IPS-20b (cell line): Measurements from ENCODE around the gene PRKCD.

Experiments
- H3K27ac ChIP-seq: one replicate; pipeline ENCODE4 v1.5.1; 2013; ENCODE audit warnings: low read length
- H3K27me3 ChIP-seq: 2 replicates; pipeline ENCODE4 v1.6.1; 2013; ENCODE audit warnings: mild to moderate bottlenecking, low read length, inconsistent platforms; ENCODE audit not compliant: insufficient read depth
- H3K36me3 ChIP-seq: 2 replicates; pipeline ENCODE4 v1.6.1; 2013; ENCODE audit warnings: low read depth, mild to moderate bottlenecking, inconsistent platforms, low read length, moderate library complexity; ENCODE audit not compliant: insufficient read depth
- H3K4me1 ChIP-seq: 2 replicates; pipeline ENCODE4 v1.6.1; 2013; ENCODE audit warnings: mild to moderate bottlenecking, control low read depth, inconsistent platforms, low read length, moderate library complexity; ENCODE audit not compliant: insufficient read depth
- H3K4me3 ChIP-seq: 2 replicates; pipeline ENCODE4 v1.5.1; 2013; ENCODE audit warnings: mild to moderate bottlenecking, low read length, inconsistent platforms
- H3K9ac ChIP-seq: 2 replicates; pipeline ENCODE4 v1.6.1; 2013; ENCODE audit warnings: low read depth, mild to moderate bottlenecking, inconsistent platforms, low read length, moderate library complexity
- H3K9me3 ChIP-seq: 2 replicates; pipeline ENCODE4 v1.6.1; 2013; ENCODE audit warnings: mild to moderate bottlenecking, low read depth, low read length, inconsistent platforms; ENCODE audit not compliant: insufficient read depth

PRKCD gene

DNA sequence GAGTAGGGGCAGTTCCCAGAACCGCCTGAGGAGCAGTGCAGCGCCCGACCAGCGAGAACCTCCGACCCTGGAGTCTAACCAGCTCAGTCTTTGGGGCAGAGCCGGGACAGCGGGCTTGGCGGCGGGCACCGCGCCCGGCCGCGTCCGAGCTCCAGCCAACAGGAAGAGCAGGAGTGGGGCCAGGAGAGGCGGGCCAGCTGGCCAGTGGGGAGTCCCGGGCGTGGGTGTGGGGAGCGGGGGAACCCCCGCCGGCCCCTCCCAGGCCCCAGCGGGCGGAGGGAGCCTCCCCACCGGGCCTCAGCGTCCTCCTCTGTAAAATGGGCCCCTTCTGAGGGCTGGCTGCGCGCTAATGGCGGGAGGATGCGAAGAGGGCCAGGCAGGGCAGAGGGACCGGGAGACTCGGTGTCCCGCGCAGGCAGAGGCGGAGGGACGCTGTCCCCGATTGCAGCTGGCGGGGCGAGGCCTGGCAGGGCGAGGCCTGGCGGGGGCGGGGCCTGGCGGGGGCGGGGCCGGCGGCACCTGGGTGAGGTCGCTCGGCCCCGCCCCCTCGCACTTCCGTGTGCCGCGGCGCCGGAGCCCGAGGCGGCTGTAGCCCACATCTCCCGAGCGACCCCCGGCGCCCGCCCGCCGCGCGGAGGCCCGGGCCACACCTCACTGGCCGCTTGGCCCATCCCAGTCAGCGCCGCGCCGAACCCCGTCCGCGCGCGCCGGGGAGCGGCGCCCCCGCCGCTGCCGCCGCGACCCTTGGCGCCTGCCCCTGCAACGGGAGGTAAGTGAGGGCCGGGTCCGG lies at the start of gene PRKCD:
TSS of gene PRKCD (plus strand) at position 550 of the 790 bp plus-strand sequence. CDS start 17,214 bp downstream, outside the sequence.
- Histone ChIP-seq H3K27me3 (peaks cover 39% of the 10 kb centered on the region), H3K36me3 (no peaks in the 10 kb centered on the region), H3K27ac (no peak within 1 kb of the TSS), H3K9ac (peak within 1 kb of the TSS; percentile 71; the same call in 1 of the 2 replicates), H3K4me1 (peaks cover 14% of the 10 kb centered on the region; the same call in 1 of the 2 replicates), H3K9me3 (no peaks in the 10 kb centered on the region), H3K4me3 (peak within 1 kb of the TSS; percentile 76)

DNA sequence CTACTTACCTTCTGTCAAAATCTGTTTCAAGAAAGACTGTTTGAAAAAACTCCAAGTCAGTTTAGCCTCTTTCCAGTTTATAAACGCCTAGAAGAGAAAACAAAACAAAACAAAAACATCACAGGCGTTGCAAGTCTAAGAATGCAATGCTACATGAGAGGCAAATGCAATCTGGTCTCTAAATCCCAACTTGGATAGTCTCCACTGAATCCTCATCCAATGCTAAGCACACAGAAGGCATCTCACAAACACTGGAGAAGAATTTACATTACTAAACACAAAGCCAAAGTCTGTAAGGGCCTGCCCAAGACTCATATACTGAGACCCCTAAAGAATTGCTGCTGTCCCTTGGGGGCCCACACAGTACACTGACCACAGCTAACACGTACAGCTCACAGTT lies 49.2 kb upstream of the PRKCD start:
- Histone ChIP-seq H3K4me1 (no peaks in the 10 kb centered on the region), H3K9ac (no peak overlapping the region), H3K36me3 (peaks cover 27% of the 10 kb centered on the region)

DNA sequence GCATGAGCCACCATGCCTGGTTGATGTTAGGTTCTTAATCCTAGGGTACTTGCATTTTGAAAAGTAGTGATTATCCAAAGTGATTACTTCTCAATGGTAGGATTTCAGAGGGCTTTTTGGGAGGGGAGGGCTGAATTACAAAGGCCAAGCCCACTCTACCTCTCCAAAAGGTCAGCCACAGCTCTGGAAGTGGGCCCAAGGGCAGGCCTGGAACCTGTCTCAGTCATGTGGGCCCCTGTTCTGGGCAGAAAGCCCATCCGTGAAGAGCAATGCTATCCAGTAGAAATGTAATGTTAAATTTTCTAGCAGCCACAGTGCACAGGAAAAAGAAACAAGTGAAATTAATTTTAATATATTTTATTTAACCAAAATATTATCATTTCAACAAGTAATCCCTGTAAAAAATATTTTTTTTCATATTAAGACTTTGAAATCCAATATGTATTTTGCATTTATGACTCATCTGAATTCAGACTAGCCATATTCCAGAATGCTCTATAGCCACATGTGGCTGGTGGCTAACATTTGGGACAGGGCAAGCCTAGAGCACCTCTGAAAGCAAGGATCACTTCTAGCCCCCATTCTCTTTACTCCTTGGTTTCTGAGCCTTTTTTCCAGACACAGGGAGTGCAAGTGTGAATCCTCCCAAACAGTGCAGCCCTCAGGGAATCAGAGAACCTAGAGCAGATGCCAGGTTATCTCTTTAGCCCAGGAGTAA lies 47.6 kb upstream of the PRKCD start:
- H3K27me3 ChIP-seq, result no peaks in the 10 kb centered on the region
- no peak overlapping the region for H3K27ac ChIP-seq
- H3K4me1 ChIP-seq, result no peaks in the 10 kb centered on the region
- H3K4me3 ChIP-seq, result no peak overlapping the region
- no peak overlapping the region for H3K9ac ChIP-seq
- H3K36me3 ChIP-seq, result peaks cover 42% of the 10 kb centered on the region
- no peaks in the 10 kb centered on the region for H3K9me3 ChIP-seq

More for the DNA sequence above, 49.2 kb upstream of the PRKCD start:
- no peak overlapping the region for H3K4me3 ChIP-seq
- no peak overlapping the region for H3K27ac ChIP-seq
- H3K9me3 ChIP-seq, result no peaks in the 10 kb centered on the region
- H3K27me3 ChIP-seq, result no peaks in the 10 kb centered on the region

DNA sequence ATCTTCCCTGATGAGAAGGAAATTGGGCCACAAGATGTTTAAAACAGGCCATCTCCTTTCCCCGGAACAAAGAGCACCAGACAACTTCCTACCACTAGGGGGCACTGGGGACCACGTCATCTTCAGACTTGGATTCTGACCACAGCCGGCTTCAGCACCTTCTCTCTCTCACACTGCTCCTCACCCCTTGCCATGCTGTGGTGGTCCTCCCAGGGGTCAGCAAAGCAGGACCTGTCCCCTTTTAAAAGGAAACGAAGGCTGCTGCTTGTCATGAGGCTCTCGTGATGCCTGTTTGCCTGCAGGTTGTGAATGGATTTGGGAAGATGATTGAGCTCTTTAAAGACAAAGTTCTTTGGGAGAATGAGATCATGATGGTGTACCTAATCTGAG lies 47.0 kb upstream of the PRKCD start:
- Histone ChIP-seq H3K27ac (no peak overlapping the region), H3K36me3 (peaks cover 47% of the 10 kb centered on the region), H3K9ac (no peak overlapping the region)

DNA sequence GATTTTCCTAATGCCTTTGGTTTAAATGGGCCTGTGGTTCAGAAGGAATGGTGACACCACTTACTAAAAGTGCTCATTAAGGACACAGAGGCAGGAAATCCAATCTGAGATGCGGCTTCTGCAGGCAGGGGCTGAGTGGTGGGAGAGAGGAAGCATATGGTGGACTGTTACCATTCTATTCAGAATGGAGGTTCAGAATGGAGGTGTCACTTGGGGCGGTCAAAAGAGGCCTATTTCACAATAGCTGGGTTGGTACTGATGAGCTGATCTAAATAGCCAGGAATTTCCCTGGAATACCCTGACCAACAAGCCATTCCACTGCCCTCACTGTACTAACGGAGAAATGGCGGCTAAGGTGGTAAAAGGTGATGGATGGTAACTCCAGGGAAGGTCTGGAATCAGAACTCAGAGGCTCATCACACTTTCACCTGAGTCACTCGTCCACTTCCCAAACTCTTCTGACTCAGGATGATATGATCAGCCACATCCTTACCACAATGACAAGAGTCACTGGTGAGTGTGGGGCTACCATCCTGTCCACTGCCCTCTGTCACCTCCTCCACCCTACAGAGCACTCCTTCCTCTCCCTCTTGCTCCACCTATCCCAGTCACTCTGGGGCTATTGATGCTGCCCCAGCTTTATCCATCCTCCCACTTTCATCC lies 46.5 kb upstream of the PRKCD start:
- H3K36me3 ChIP-seq, result peaks cover 47% of the 10 kb centered on the region
- H3K27me3 ChIP-seq, result no peaks in the 10 kb centered on the region
- H3K9ac ChIP-seq, result no peak overlapping the region
- no peak overlapping the region for H3K4me3 ChIP-seq
- H3K9me3 ChIP-seq, result no peaks in the 10 kb centered on the region
- no peaks in the 10 kb centered on the region for H3K4me1 ChIP-seq
- H3K27ac ChIP-seq, result no peak overlapping the region

More for the DNA sequence above, 47.0 kb upstream of the PRKCD start:
- Histone ChIP-seq H3K27me3 (no peaks in the 10 kb centered on the region), H3K4me1 (no peaks in the 10 kb centered on the region), H3K9me3 (no peaks in the 10 kb centered on the region), H3K4me3 (no peak overlapping the region)

DNA sequence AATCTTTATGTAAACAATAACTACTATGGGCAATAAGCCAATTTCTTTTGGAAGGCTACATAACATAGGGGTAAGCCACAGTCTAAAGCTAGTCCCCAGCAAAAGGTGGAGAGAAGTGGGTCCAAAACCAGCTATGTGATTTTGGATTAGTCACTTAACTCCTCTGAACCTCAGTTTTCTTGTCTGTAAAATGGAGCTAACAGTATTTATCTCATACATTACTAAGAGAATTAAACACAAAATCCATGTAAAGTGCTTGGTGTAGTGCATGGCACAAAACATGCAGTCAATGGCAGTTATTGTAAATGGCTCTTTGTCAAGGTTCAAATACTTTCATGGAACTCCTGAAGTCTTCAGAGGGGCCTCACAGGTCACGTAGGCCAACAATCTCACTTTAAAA lies 44.1 kb upstream of the PRKCD start:
- H3K27me3 ChIP-seq, result no peaks in the 10 kb centered on the region
- H3K4me3 ChIP-seq, result no peak overlapping the region
- peaks cover 59% of the 10 kb centered on the region for H3K36me3 ChIP-seq
- no peak overlapping the region for H3K9ac ChIP-seq
- no peak overlapping the region for H3K27ac ChIP-seq
- no peaks in the 10 kb centered on the region for H3K4me1 ChIP-seq
- no peaks in the 10 kb centered on the region for H3K9me3 ChIP-seq

DNA sequence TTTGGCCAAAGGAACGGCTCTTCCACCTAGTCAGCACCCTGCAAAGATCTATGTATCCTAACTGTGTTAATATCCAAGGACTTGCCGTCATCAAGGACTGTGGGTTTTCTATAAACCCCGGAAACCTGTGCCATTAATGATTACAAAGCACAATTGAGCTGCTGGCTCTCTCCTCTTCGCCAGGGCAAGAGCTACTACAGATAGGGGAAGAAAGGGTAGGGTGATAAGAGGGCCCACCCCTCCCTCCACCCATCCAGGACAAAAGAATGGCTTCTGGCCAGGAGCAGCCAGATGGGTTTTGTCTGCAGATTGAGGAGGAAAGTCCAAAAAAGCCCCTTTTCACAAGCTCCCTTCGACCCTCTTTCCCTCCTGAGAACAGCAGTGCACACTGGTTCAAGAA lies 40.7 kb upstream of the PRKCD start:
- H3K4me1 ChIP-seq, result no peaks in the 10 kb centered on the region
- H3K9ac ChIP-seq, result no peak overlapping the region
- no peaks in the 10 kb centered on the region for H3K9me3 ChIP-seq
- H3K4me3 ChIP-seq, result no peak overlapping the region
- peaks cover 89% of the 10 kb centered on the region for H3K36me3 ChIP-seq
- no peaks in the 10 kb centered on the region for H3K27me3 ChIP-seq
- no peak overlapping the region for H3K27ac ChIP-seq

DNA sequence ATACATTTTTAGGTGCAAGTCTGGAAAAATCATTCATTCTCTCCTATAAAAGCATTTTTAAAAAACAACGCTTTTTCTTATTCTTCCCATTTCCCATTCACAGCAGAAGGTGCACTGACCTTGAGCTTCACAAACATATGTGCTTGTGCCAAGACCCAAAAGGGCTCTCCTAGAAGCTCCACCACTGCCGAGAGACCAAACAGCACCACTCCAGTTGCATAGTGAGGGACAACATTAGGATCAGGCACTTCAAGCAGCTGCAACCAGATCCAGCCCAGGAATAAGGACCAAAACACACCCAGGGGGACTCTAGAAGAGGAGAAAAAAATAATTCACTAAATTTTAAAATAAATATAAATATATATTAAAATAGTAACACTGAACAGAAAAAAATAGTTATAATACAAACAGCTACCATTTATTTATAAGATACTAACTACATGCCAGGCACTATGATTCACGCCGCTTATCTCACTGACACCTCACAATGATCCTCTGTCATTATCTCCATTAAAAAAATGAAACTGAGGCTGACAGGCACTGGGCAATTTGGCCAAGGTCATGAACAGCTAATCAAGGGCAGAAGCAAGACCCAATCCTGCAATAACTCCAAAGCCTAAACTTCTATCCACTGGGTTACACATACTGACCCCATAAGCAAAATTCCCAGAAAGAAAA lies 38.6 kb upstream of the PRKCD start:
- no peaks in the 10 kb centered on the region for H3K4me1 ChIP-seq
- no peak overlapping the region for H3K9ac ChIP-seq
- H3K4me3 ChIP-seq, result no peak overlapping the region
- H3K27ac ChIP-seq, result no peak overlapping the region
- H3K36me3 ChIP-seq, result peaks cover 84% of the 10 kb centered on the region
- H3K9me3 ChIP-seq, result no peaks in the 10 kb centered on the region
- no peaks in the 10 kb centered on the region for H3K27me3 ChIP-seq

DNA sequence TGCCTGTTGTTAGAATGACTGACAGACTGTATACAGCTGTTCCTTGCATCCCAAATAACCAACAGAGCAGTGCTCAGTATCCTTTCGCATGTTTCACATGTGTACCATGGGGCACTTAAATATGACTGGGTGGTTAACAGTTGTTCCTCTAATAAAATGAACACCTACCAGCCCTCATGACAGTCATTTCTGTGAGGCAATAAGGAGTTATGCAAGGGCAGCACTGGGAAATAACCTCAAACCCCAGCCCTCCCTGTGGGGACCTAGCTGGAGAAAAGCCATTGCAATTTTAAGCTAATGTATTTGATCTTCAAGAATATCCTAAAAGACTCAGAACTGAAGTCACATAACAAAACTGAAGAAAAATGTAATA lies 38.1 kb upstream of the PRKCD start:
- Histone ChIP-seq H3K9me3 (no peaks in the 10 kb centered on the region), H3K4me3 (no peak overlapping the region), H3K9ac (no peak overlapping the region), H3K27ac (no peak overlapping the region), H3K36me3 (peaks cover 80% of the 10 kb centered on the region), H3K4me1 (no peaks in the 10 kb centered on the region), H3K27me3 (no peaks in the 10 kb centered on the region)

DNA sequence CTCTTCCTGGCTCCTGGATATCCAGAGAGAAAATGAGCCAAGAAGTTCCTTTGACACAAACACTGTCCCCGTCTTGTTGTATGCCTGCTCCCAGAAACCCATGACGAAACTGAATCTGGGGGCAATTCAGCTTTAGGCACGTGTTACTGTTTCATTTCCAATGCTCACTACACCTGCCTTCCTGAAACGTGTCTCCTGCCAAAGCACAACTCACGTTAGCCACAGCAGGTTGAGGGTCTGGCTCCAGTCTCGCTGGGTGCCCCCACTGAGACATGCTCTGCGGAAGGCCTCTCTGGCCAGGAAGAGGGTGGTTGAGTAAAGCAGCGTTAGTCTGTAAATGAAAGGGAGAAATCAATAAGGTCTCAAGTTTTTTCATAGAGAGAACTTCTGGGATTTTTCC lies 37.5 kb upstream of the PRKCD start:
- H3K4me1 ChIP-seq, result no peaks in the 10 kb centered on the region
- H3K4me3 ChIP-seq, result no peak overlapping the region
- H3K9ac ChIP-seq, result no peak overlapping the region
- no peaks in the 10 kb centered on the region for H3K9me3 ChIP-seq
- H3K36me3 ChIP-seq, result peaks cover 74% of the 10 kb centered on the region
- H3K27me3 ChIP-seq, result no peaks in the 10 kb centered on the region
- H3K27ac ChIP-seq, result no peak overlapping the region

DNA sequence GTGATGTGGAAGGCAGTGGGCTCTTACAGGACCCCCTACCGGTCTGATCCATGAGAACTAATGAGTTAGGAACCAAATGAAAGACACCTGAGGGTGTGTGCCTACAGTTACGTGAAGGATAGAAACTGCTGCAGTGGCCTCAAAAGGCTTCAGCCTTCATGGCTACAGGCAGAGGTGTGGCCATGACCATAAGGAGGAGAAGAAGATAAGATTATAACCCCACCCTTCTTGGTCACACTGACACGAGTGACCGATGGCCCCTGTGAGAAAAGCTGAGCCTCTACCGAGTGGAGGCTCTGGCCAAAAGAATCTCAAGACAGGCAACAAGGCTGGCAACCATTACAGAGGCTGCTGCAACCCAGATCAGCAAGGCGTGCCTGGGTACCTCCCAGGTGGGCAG lies 37.1 kb upstream of the PRKCD start:
- Histone ChIP-seq H3K9me3 (no peaks in the 10 kb centered on the region), H3K4me1 (no peaks in the 10 kb centered on the region), H3K27me3 (no peaks in the 10 kb centered on the region), H3K27ac (no peak overlapping the region), H3K36me3 (peaks cover 70% of the 10 kb centered on the region), H3K9ac (no peak overlapping the region), H3K4me3 (no peak overlapping the region)
